IMR-90 (cell line): ENCODE data around the gene LCTL. TPM values are rescaled to one million over a fixed set of nuclear protein-coding genes. Genes with fewer than 3 reads are reported as not detected.

Experiments used
- ATAC-seq: fragments of 200-7000 bp; cut with Tn5 transposase; 2 replicates; pipeline ENCODE4 v1.9.1; 2020; ENCODE audit warnings: low read depth, mild to moderate bottlenecking, moderate library complexity
- BruUV-seq: library from RNA; stranded (reverse); fragments of 400-500 nt; replicated peaks from 2 replicates; lab custom pipeline; 2021; lab: Mats Ljungman, UMichigan
- CTCF ChIA-PET: fragments of 300-600 bp; formaldehyde crosslinking; extraction: SDS; loops from one replicate; lab custom pipeline; 2021; ENCODE audit warnings: antibody characterized with exemption; lab: Yijun Ruan, JAX
- POLR2A ChIA-PET: fragments of 300-600 bp; sonication (Branson Sonifier 250); formaldehyde crosslinking; loops from one replicate; lab custom pipeline; 2022; ENCODE audit warnings: antibody characterized with exemption; ENCODE audit not compliant: unreplicated experiment; lab: Charles Lee
- DNase-seq: peaks from one replicate; pipeline ENCODE4 v3.0.0; 2013
- H2AFZ ChIP-seq: replicated peaks from 2 replicates; pipeline ENCODE3; 2013; ENCODE audit warnings: low read length, mild to moderate bottlenecking; ENCODE audit not compliant: poor library complexity
- H2AK5ac ChIP-seq: 2 replicates; pipeline ENCODE4 v1.6.1; 2013; ENCODE audit warnings: low read depth, low read length, inconsistent platforms
- H2AK9ac ChIP-seq: replicated peaks from 2 replicates; pipeline ENCODE3; 2013; ENCODE audit warnings: mild to moderate bottlenecking, low read depth, low read length, moderate library complexity; ENCODE audit not compliant: poor library complexity
- H2BK120ac ChIP-seq: 2 replicates; pipeline ENCODE4 v1.6.1; 2013; ENCODE audit warnings: low read depth, low read length, inconsistent platforms
- H2BK15ac ChIP-seq: 3 replicates; pipeline ENCODE4 v1.6.1; 2013; ENCODE audit warnings: low read depth, low read length, inconsistent platforms
- H2BK20ac ChIP-seq: 2 replicates; pipeline ENCODE4 v1.6.1; 2013; ENCODE audit warnings: low read depth, mild to moderate bottlenecking, inconsistent platforms, low read length, moderate library complexity
- H2BK5ac ChIP-seq: 2 replicates; pipeline ENCODE4 v1.6.1; 2013; ENCODE audit warnings: mild to moderate bottlenecking, low read depth, low read length, inconsistent platforms; ENCODE audit not compliant: poor library complexity, severe bottlenecking
- H3K14ac ChIP-seq: replicated peaks from 2 replicates; pipeline ENCODE4 v1.6.1; 2013; ENCODE audit warnings: low read depth, low read length, inconsistent platforms
- H3K18ac ChIP-seq: 2 replicates; pipeline ENCODE4 v1.6.1; 2013; ENCODE audit warnings: low read depth, low read length, control low read depth
- H3K23ac ChIP-seq: 2 replicates; pipeline ENCODE4 v1.6.1; 2013; ENCODE audit warnings: low read depth, low read length, inconsistent platforms
- H3K27ac ChIP-seq: 2 replicates; pipeline ENCODE4 v1.5.1; 2013; ENCODE audit warnings: mild to moderate bottlenecking, control low read depth, low read length; ENCODE audit not compliant: insufficient read depth
- H3K27me3 ChIP-seq: 2 replicates; pipeline ENCODE4 v1.6.1; 2013; ENCODE audit warnings: low read length; ENCODE audit not compliant: control insufficient read depth, insufficient read depth
- H3K36me3 ChIP-seq: 2 replicates; pipeline ENCODE4 v1.6.1; 2013; ENCODE audit warnings: low read length, mixed read lengths; ENCODE audit not compliant: control insufficient read depth, insufficient read depth
- H3K4ac ChIP-seq: 2 replicates; pipeline ENCODE4 v1.6.1; 2013; ENCODE audit warnings: low read depth, low read length, inconsistent platforms
- H3K4me1 ChIP-seq: 2 replicates; pipeline ENCODE4 v1.6.1; 2013; ENCODE audit warnings: low read length, mixed read lengths; ENCODE audit not compliant: control insufficient read depth, insufficient read depth
- H3K4me2 ChIP-seq: 2 replicates; pipeline ENCODE4 v1.6.1; 2013; ENCODE audit warnings: low read depth, mild to moderate bottlenecking, control low read depth, low read length, moderate library complexity
- H3K4me3 ChIP-seq: 2 replicates; pipeline ENCODE4 v1.5.1; 2013; ENCODE audit warnings: low read depth, mild to moderate bottlenecking, control low read depth, low read length, moderate library complexity; ENCODE audit not compliant: insufficient read depth
- H3K56ac ChIP-seq: 2 replicates; pipeline ENCODE4 v1.6.1; 2013; ENCODE audit warnings: low read length, inconsistent platforms; ENCODE audit not compliant: insufficient read depth; ENCODE audit errors: extremely low read depth
- H3K79me1 ChIP-seq, 2 experiments: 2 replicates each; pipeline ENCODE4 v1.6.1; 2013; ENCODE audit warnings: low read length in 2 of 2, inconsistent platforms in 1 of 2, low read depth in 1 of 2
- H3K9ac ChIP-seq: 2 replicates; pipeline ENCODE4 v1.6.1; 2013; ENCODE audit warnings: low read depth, low read length, control low read depth
- H3K9me1 ChIP-seq: 2 replicates; pipeline ENCODE4 v1.6.1; 2013; ENCODE audit warnings: low read length, inconsistent platforms; ENCODE audit not compliant: insufficient read depth
- H3K9me3 ChIP-seq: 2 replicates; pipeline ENCODE4 v1.6.1; 2013; ENCODE audit warnings: low read length; ENCODE audit not compliant: control insufficient read depth, insufficient read depth
- H4K20me1 ChIP-seq: 2 replicates; pipeline ENCODE4 v1.6.1; 2013; ENCODE audit warnings: low read length, inconsistent platforms; ENCODE audit not compliant: insufficient read depth
- H4K5ac ChIP-seq: 2 replicates; pipeline ENCODE4 v1.6.1; 2013; ENCODE audit warnings: mild to moderate bottlenecking, low read depth, low read length, control low read depth
- H4K8ac ChIP-seq, 2 experiments: 2 replicates each; pipeline ENCODE4 v1.6.1; 2013; ENCODE audit warnings: low read depth in 2 of 2, low read length in 2 of 2, control low read depth in 1 of 2, inconsistent platforms in 1 of 2
- H4K91ac ChIP-seq: 2 replicates; pipeline ENCODE4 v1.6.1; 2013; ENCODE audit warnings: low read depth, low read length, inconsistent platforms; ENCODE audit not compliant: insufficient read depth
- CEBPB ChIP-seq: IDR thresholded peaks from 2 replicates; pipeline ENCODE4 v1.6.1; 2012; ENCODE audit warnings: low read depth, low read length, improper control_type of control experiment
- POLR2A ChIP-seq: IDR thresholded peaks from 2 replicates; pipeline ENCODE4 v1.6.1; 2012; ENCODE audit warnings: mild to moderate bottlenecking, low read depth, low read length
- RFX5 ChIP-seq: IDR thresholded peaks from 2 replicates; pipeline ENCODE4 v1.8.0; 2012; ENCODE audit warnings: low read depth, mild to moderate bottlenecking, low read length, moderate library complexity
- WGBS, 2 experiments: methylation state at CpG; one replicate each; pipeline versions ENCODE4 v1.1.5 to v1.1.7; 2013; ENCODE audit warnings: missing lambda C conversion rate in 2 of 2; ENCODE audit not compliant: insufficient read length in 1 of 2; ENCODE audit errors: extremely low coverage in 2 of 2; 5-methylcytosine and 5-hydroxymethylcytosine counted together
- dilution Hi-C: fragments of 300-500 bp; cut with HindIII; formaldehyde crosslinking; loops from one replicate; pipeline ENCODE4 v1.14.3; 2018; ENCODE audit warnings: low sequenced_read_pairs; ENCODE audit not compliant: unreplicated experiment
- in situ Hi-C: fragments of 300-500 bp; cut with MboI; formaldehyde crosslinking; loops from 3 replicates; pipeline ENCODE4 v1.14.3; 2019; ENCODE audit warnings: low sequenced_read_pairs, inconsistent platforms, mixed read lengths
- intact Hi-C: fragments of 100-400 bp; cut with micrococcal nuclease; formaldehyde crosslinking; loops from 2 replicates; pipeline ENCODE4 v1.10.0; 2022
- polyA plus RNA-seq, 3 experiments: library from polyadenylated mRNA; depleted of rRNA; stranded (reverse); fragments of >200 nt; gene quantifications; 2 replicates each; pipeline ENCODE4 v1.2.3, GENCODE V29; 2012; ENCODE audit warnings: low replicate concordance in 1 of 3
- total RNA-seq: library from RNA; depleted of rRNA; stranded (reverse); fragments of >200 nt; gene quantifications from 2 replicates; pipeline ENCODE4 v1.2.3, GENCODE V29; 2012

LCTL gene
- total and polyA plus RNA-seq, 2 of the 4 experiments (the other 2 are of a cell fraction), result 10.3 to 10.4 TPM

- H3K4me3 ChIP-seq, result no peak overlapping the region
- DNase-seq (no peak), ATAC-seq (no peak)
- H3K79me1 ChIP-seq, result peaks cover 0 to 15% of the 10 kb centered on the region in 2 experiments; a peak in 2 of 4 replicates
- TF ChIP-seq RFX5 (no peak), POLR2A (no peak), CEBPB (no peak)
- H3K4me1 ChIP-seq, result no peaks in the 10 kb centered on the region
- H2BK5ac ChIP-seq, result no peak overlapping the region
- WGBS, 2 experiments, result no CpG with 5 or more reads among the region's 2 CpGs
- H3K27me3 ChIP-seq, result no peaks in the 10 kb centered on the region
- H2BK20ac ChIP-seq, result no peak overlapping the region
- in situ Hi-C loops, result no loop called here
- H2BK15ac ChIP-seq, result no peak overlapping the region
- no peak overlapping the region for H2BK120ac ChIP-seq
- H3K9me3 ChIP-seq, result no peaks in the 10 kb centered on the region
- H2AK5ac ChIP-seq, result no peak overlapping the region
- H4K91ac ChIP-seq, result no peak overlapping the region
- H4K20me1 ChIP-seq, result no peaks in the 10 kb centered on the region
- no peak overlapping the region for H3K4me2 ChIP-seq
- CTCF ChIA-PET, result no interaction called here
- H3K18ac ChIP-seq, result no peak overlapping the region
- H3K36me3 ChIP-seq, result peaks cover 10% of the 10 kb centered on the region
- H2AK9ac ChIP-seq, result peak overlapping the region; percentile 23
- no peak overlapping the region for H3K14ac ChIP-seq
- no peak overlapping the region for H2AFZ ChIP-seq
- no peak overlapping the region for H3K4ac ChIP-seq
- intact Hi-C loops, result no loop called here
- no TSS peak for BruUV-seq
- dilution Hi-C loops, result no loop called here
- no peak overlapping the region for H3K9ac ChIP-seq
- no peak overlapping the region for H3K56ac ChIP-seq
- no peak overlapping the region for H4K8ac ChIP-seq
- POLR2A ChIA-PET, result no interaction called here
- H3K27ac ChIP-seq, result no peak overlapping the region
- no peaks in the 10 kb centered on the region for H3K9me1 ChIP-seq
- no peak overlapping the region for H3K23ac ChIP-seq
- H4K5ac ChIP-seq, result no peak overlapping the region
Measured at GRCh38 chr15:66515901-66516322, 49.9 kb downstream of the LCTL start.
